Esophagus muscularis mucosa (tissue), 4 donors: ENCODE data around the gene ZNF786. TPM values are rescaled to one million over a fixed set of nuclear protein-coding genes. Genes with fewer than 3 reads are reported as not detected.
"Not testable (repeated sequence)": the region's sequence is repeated elsewhere in the genome, so short reads cannot be mapped to it uniquely, and the experiment has no call there.

Source experiments
- DNase-seq: peaks from one replicate; pipeline ENCODE4 v3.0.0-alpha.2; 2017; ENCODE audit errors: extremely low spot score
- H3K27ac ChIP-seq, 4 donors: fragments of 200-600 bp; sonication (generic); replicated peaks in 1 of 4; 1 replicate in 3 of 4; 2 replicates in 1 of 4; pipeline ENCODE4 v1.5.1; 2016 to 2019; ENCODE audit warnings: mild to moderate bottlenecking in 1 of 4
- H3K27me3 ChIP-seq, 4 donors: fragments of 200-600 bp; sonication (generic); one replicate each; pipeline versions ENCODE4 v1.5.1 to v1.6.0; 2016 to 2019
- H3K36me3 ChIP-seq, 4 donors: fragments of 200-600 bp; sonication (generic); one replicate each; pipeline ENCODE4 v1.5.1; 2016 to 2019
- H3K4me1 ChIP-seq, 4 donors: fragments of 200-600 bp; sonication (generic); one replicate each; pipeline ENCODE4 v1.5.1; 2016 to 2019
- H3K4me3 ChIP-seq, 4 donors: fragments of 200-600 bp; sonication (generic); 1 replicate in 2 of 4; 2 replicates in 2 of 4; pipeline ENCODE4 v1.5.1; 2016 to 2019; ENCODE audit warnings: mild to moderate bottlenecking in 4 of 4, moderate library complexity in 1 of 4
- H3K9me3 ChIP-seq, 4 donors: fragments of 200-600 bp; sonication (generic); 1 replicate in 3 of 4; 2 replicates in 1 of 4; pipeline ENCODE4 v1.5.1; 2016 to 2019
- CTCF ChIP-seq, 3 experiments: fragments of 200-600 bp in 2 of 3; fragments of 450-650 bp in 1 of 3; sonication (generic) in 2 of 3; IDR thresholded peaks; one replicate each; pipeline ENCODE4 v1.5.1; 2017 to 2019; ENCODE audit warnings: antibody characterized with exemption in 3 of 3, mild to moderate bottlenecking in 2 of 3, moderate library complexity in 1 of 3
- EP300 ChIP-seq: sonication (generic); formaldehyde crosslinking; IDR thresholded peaks from one replicate; pipeline ENCODE4 v1.6.1; 2017; ENCODE audit warnings: antibody characterized with exemption
- POLR2A ChIP-seq: fragments of 450-650 bp; IDR thresholded peaks from one replicate; pipeline ENCODE4 v1.6.1; 2017; ENCODE audit warnings: antibody characterized with exemption, moderate library complexity, mild to moderate bottlenecking, low read depth
- POLR2AphosphoS5 ChIP-seq, 2 donors: sonication (generic); formaldehyde crosslinking; IDR thresholded peaks; one replicate each; pipeline ENCODE4 v1.6.1; 2017; ENCODE audit warnings: antibody characterized with exemption in 2 of 2
- WGBS: methylation state at CpG from one replicate; pipeline ENCODE4 v1.1.5; 2018; 5-methylcytosine and 5-hydroxymethylcytosine counted together
- intact Hi-C: fragments of 100-400 bp; cut with DNase I; formaldehyde crosslinking; loops from one replicate; pipeline ENCODE4 v1.15.1; 2023
- total RNA-seq, 4 donors: library from RNA; depleted of rRNA; stranded (reverse); fragments of >200 nt; gene quantifications; one replicate each; pipeline versions ENCODE4 v1.1.0 to v1.2.1, GENCODE V29; 2016

ZNF786 gene
- total RNA-seq, 4 donors from 2014 or later, result 4.5 to 10.7 (median 5.6) TPM

- 93% methylated on average over 3 of the region's 3 CpGs for WGBS
- TF ChIP-seq POLR2A, result no peak
- no peak for TF ChIP-seq CTCF (IDR thresholded peaks at IDR 0.05)
- TF ChIP-seq POLR2AphosphoS5 (IDR thresholded peaks at IDR 0.05), result no peak
- TF ChIP-seq EP300, result no peak
- Histone ChIP-seq H3K36me3 (no peaks in the 10 kb centered on the region), H3K4me1 (peaks cover 17 to 25% (median 22%) of the 10 kb centered on the region in 4 donors), H3K27me3 (no peaks in the 10 kb centered on the region), H3K9me3 (no peaks in the 10 kb centered on the region), H3K4me3 (no peak overlapping the region), H3K27ac (no peak overlapping the region)
- no peak for DNase-seq
- intact Hi-C loops, result no loop called here
Observed at GRCh38 chr7:149031353-149031910, 59.1 kb downstream of the ZNF786 start.

- H3K4me3 ChIP-seq, H3K9me3 ChIP-seq, DNase-seq, H3K27ac ChIP-seq, H3K36me3 ChIP-seq, H3K27me3 ChIP-seq, intact Hi-C loops: not testable (repeated sequence)
- peaks cover 17 to 30% (median 25%) of the 10 kb centered on the region in 4 donors for H3K4me1 ChIP-seq
- 93% methylated on average over 9 of the region's 9 CpGs for WGBS
Observed at GRCh38 chr7:149030439-149030838, 60.1 kb downstream of the ZNF786 start.

- H3K36me3 ChIP-seq, result peaks cover 0 to 1% (median 0%) of the 10 kb centered on the region in 4 donors
- H3K4me3 ChIP-seq, result peak within 1 kb of the TSS; percentile 68 to 88 (median 72)
- peak; percentile 100 for DNase-seq
- H3K9me3 ChIP-seq, result no peaks in the 10 kb centered on the region
- 0% methylated on average over 11 of the region's 87 CpGs for WGBS
- H3K27me3 ChIP-seq, result no peaks in the 10 kb centered on the region
- H3K4me1 ChIP-seq, result peaks cover 17 to 30% (median 25%) of the 10 kb centered on the region in 4 donors
- H3K27ac ChIP-seq, result peak within 1 kb of the TSS; percentile 85 to 92 (median 90)
- intact Hi-C loops, result loop anchor here (2.0 kb wide), 2 partner anchors 36 to 42 kb away; no protein-coding TSS in a partner anchor
- TF ChIP-seq POLR2A (peak; percentile 28), CTCF (IDR thresholded peaks at IDR 0.05) (peak; percentile 6 to 43 (median 9)), POLR2AphosphoS5 (IDR thresholded peaks at IDR 0.05) (peak; percentile 83 to 89), EP300 (no peak)
Observed at GRCh38 chr7:149028346-149029109, 62.0 kb downstream of the ZNF786 start, which contains the start of gene PDIA4. Gene PDIA4, minus strand, starts transcription at chr7:149028505. Its CDS starts 97 bp downstream, at chr7:149028408.

- Histone ChIP-seq H3K27ac (peak overlapping the region; percentile 85 to 92 (median 90)), H3K4me1 (peaks cover 17 to 38% (median 25%) of the 10 kb centered on the region in 4 donors), H3K27me3 (no peaks in the 10 kb centered on the region), H3K9me3 (no peaks in the 10 kb centered on the region), H3K4me3 (peak overlapping the region; percentile 68 to 88 (median 72)), H3K36me3 (peaks cover 0 to 5% (median 0%) of the 10 kb centered on the region in 4 donors)
- intact Hi-C loops, result loop anchor here (2.0 kb wide), 2 partner anchors 37 to 41 kb away; no protein-coding TSS in a partner anchor
- no peak for DNase-seq
- WGBS, result 1% methylated on average over 25 of the region's 43 CpGs
- TF ChIP-seq POLR2AphosphoS5 (IDR thresholded peaks at IDR 0.05) (no peak), CTCF (IDR thresholded peaks at IDR 0.05) (no peak)
Observed at GRCh38 chr7:149027611-149028345, 62.7 kb downstream of the ZNF786 start.

- TF ChIP-seq EP300, result no peak
- peak overlapping the region; percentile 85 to 92 (median 90) for H3K27ac ChIP-seq
- H3K4me3 ChIP-seq, result peak overlapping the region; percentile 68 to 88 (median 72)
- peaks cover 17 to 38% (median 27%) of the 10 kb centered on the region in 4 donors for H3K4me1 ChIP-seq
- H3K27me3 ChIP-seq, result no peaks in the 10 kb centered on the region
- WGBS, result 27% methylated on average over 10 of the region's 10 CpGs
- intact Hi-C loops, result no loop called here
- peaks cover 0 to 5% (median 0%) of the 10 kb centered on the region in 4 donors for H3K36me3 ChIP-seq
- H3K9me3 ChIP-seq, result no peaks in the 10 kb centered on the region
- DNase-seq, result no peak
Observed at GRCh38 chr7:149027055-149027454, 63.5 kb downstream of the ZNF786 start.
